HepG2 (cell line): Measurements from ENCODE around the gene PPARA. TPM values are rescaled to one million over a fixed set of nuclear protein-coding genes. Genes with fewer than 3 reads are reported as not detected.

Experiments used
- CTCF ChIP-seq: sonication (generic); formaldehyde crosslinking; IDR thresholded peaks from 2 replicates; pipeline ENCODE4 v1.5.0; 2020; ENCODE audit warnings: mild to moderate bottlenecking, missing genetic modification reagents, moderate library complexity
- FOXA3 ChIP-seq: IDR thresholded peaks from 2 replicates; pipeline ENCODE4 v1.6.1; 2016; ENCODE audit warnings: missing genetic modification reagents, missing compliant biosample characterization
- HNF4G ChIP-seq, 2 experiments: sonication (generic) in 1 of 2; formaldehyde crosslinking in 1 of 2; IDR thresholded peaks; 2 replicates each; pipeline versions ENCODE4 v1.4.0 to v1.6.1; 2011 to 2020; ENCODE audit warnings: borderline replicate concordance in 2 of 2, low read depth in 2 of 2, mild to moderate bottlenecking in 2 of 2, low read length in 1 of 2, missing genetic modification reagents in 1 of 2, moderate library complexity in 1 of 2
- MAZ ChIP-seq, 2 experiments: sonication (generic) in 1 of 2; formaldehyde crosslinking in 1 of 2; IDR thresholded peaks; 2 replicates each; pipeline versions ENCODE4 v1.5.0 to v1.6.1; 2012 to 2020; ENCODE audit warnings: low read depth in 2 of 2, mild to moderate bottlenecking in 2 of 2, borderline replicate concordance in 1 of 2, improper control_type of control experiment in 1 of 2, low read length in 1 of 2, missing genetic modification reagents in 1 of 2, moderate library complexity in 1 of 2
- RBM39 ChIP-seq: fragments of 200-400 bp; formaldehyde crosslinking; IDR thresholded peaks from one replicate; pipeline ENCODE4 v1.6.1; 2018; ENCODE audit warnings: antibody characterized with exemption, mild to moderate bottlenecking, low read depth, low read length; ENCODE audit not compliant: poor library complexity, severe bottlenecking
- SAP130 ChIP-seq: IDR thresholded peaks from 2 replicates; pipeline ENCODE4 v1.6.1; 2016; ENCODE audit warnings: low read depth
- TERF1 ChIP-seq: sonication (generic); formaldehyde crosslinking; IDR thresholded peaks from 2 replicates; pipeline ENCODE4 v1.8.0; 2022; ENCODE audit warnings: mild to moderate bottlenecking, missing genetic modification reagents, moderate library complexity
- ZBTB1 ChIP-seq: sonication (generic); formaldehyde crosslinking; IDR thresholded peaks from 2 replicates; pipeline ENCODE4 v1.4.0; 2020; ENCODE audit warnings: missing genetic modification reagents, borderline replicate concordance
- ZBTB8A ChIP-seq: sonication (generic); formaldehyde crosslinking; IDR thresholded peaks from 2 replicates; pipeline ENCODE4 v1.4.0; 2020; ENCODE audit warnings: mild to moderate bottlenecking, low read depth, missing genetic modification reagents, borderline replicate concordance
- ZNF234 ChIP-seq: sonication (generic); formaldehyde crosslinking; conservative IDR thresholded peaks from 2 replicates; pipeline ENCODE4 v1.5.1; 2020; ENCODE audit warnings: mild to moderate bottlenecking, missing genetic modification reagents
- ZNF275 ChIP-seq: sonication (generic); formaldehyde crosslinking; IDR thresholded peaks from 2 replicates; pipeline ENCODE4 v1.8.0; 2022; ENCODE audit warnings: missing genetic modification reagents, mild to moderate bottlenecking, inconsistent platforms, borderline replicate concordance
- ZNF337 ChIP-seq: sonication (generic); formaldehyde crosslinking; IDR thresholded peaks from 2 replicates; pipeline ENCODE4 v1.5.1; 2020; ENCODE audit warnings: missing genetic modification reagents, low read depth, mild to moderate bottlenecking, borderline replicate concordance
- ZNF550 ChIP-seq: sonication (generic); formaldehyde crosslinking; IDR thresholded peaks from 2 replicates; pipeline ENCODE4 v1.4.0; 2020; ENCODE audit warnings: mild to moderate bottlenecking, missing genetic modification reagents, borderline replicate concordance
- ZNF567 ChIP-seq: sonication (generic); formaldehyde crosslinking; IDR thresholded peaks from 2 replicates; pipeline ENCODE4 v1.8.1; 2023; ENCODE audit warnings: mild to moderate bottlenecking, missing genetic modification reagents, borderline replicate concordance
- ZNF616 ChIP-seq: sonication (generic); formaldehyde crosslinking; IDR thresholded peaks from 2 replicates; pipeline ENCODE4 v1.5.0; 2020; ENCODE audit warnings: low read depth, mild to moderate bottlenecking, missing genetic modification reagents
- polyA plus RNA-seq, 8 experiments: library from polyadenylated mRNA; depleted of rRNA in 3 of 8; stranded (reverse) in 7 of 8; unstranded in 1 of 8; fragments of >200 nt; fragmentation: Illumina TruSeq in 4 of 8; extraction: Trizol in 4 of 8; gene quantifications; 2 replicates each; pipeline versions ENCODE4 v1.2.1 to v1.2.3, GENCODE V29; 2011 to 2016; ENCODE audit warnings: low read depth in 4 of 8, missing spikeins in 1 of 8, mixed read lengths in 1 of 8; ENCODE audit not compliant: insufficient read depth in 1 of 8
- total RNA-seq, 5 experiments: library from RNA; depleted of rRNA; stranded (reverse); fragments of >200 nt; fragmentation: Illumina TruSeq; extraction: Trizol; gene quantifications; 2 replicates each; pipeline ENCODE4 v1.2.3, GENCODE V29; 2016; ENCODE audit warnings: low read depth in 1 of 5

Gene PPARA
- total and polyA plus RNA-seq, 2 of the 13 experiments (the other 11 are each of a cell fraction or from before 2014, with no cell fraction given), result 18.2 to 24.7 TPM

GRCh38 chr22:46139895-46140350 lies 10.4 kb upstream of the PPARA start (continued):
- TF ChIP-seq MAZ (IDR thresholded peaks at IDR 0.05; ENCODE audit: borderline replicate concordance, low read depth, low read length) (no peak), MAZ (CRISPR knock-in tag; IDR thresholded peaks at IDR 0.05; ENCODE audit: low read depth) (0 out of 2 replicates have a peak, but pooled peaks have one; percentile 27), SAP130 (CRISPR knock-in tag) (peak; percentile 80), ZNF234 (CRISPR knock-in tag) (no peak), ZNF616 (CRISPR knock-in tag) (no peak), CTCF (no peak), FOXA3 (CRISPR knock-in tag) (peak; percentile 34; the same call in 1 of the 2 replicates), TERF1 (CRISPR knock-in tag) (no peak), ZNF337 (no peak), ZBTB1 (peak; percentile 31; the same call in 1 of the 2 replicates), RBM39 (peak; percentile 52), ZBTB8A (CRISPR knock-in tag) (no peak), ZNF567 (CRISPR knock-in tag) (no peak), ZNF275 (CRISPR knock-in tag) (no peak), HNF4G (IDR thresholded peaks at IDR 0.05; ENCODE audit: borderline replicate concordance, low read depth, low read length) (no peak), HNF4G (CRISPR knock-in tag; IDR thresholded peaks at IDR 0.05; ENCODE audit: borderline replicate concordance, low read depth) (no peak; the same call in 1 of the 2 replicates), ZNF550 (CRISPR knock-in tag) (no peak)
